ENCODE data around the gene IL17B. TPM values are rescaled to one million over a fixed set of nuclear protein-coding genes. Genes with fewer than 3 reads are reported as not detected.
A peak's percentile ranks its signal among the peaks of the same experiment; 100 is the strongest.

IL17B gene
- total and polyA plus RNA-seq, 2 of the 13 experiments (the other 11 are each of a cell fraction or from before 2014, with no cell fraction given): 0.29 to 2.6 TPM

GRCh38 chr5:149357370-149358293, 21.5 kb downstream of the IL17B start, which contains the start of gene PCYOX1L (continued):
- TF ChIP-seq CBX5 (CRISPR knock-in tag; IDR thresholded peaks at IDR 0.05; ENCODE audit: borderline replicate concordance) (no peak), ZFYVE20 (CRISPR knock-in tag; IDR thresholded peaks at IDR 0.05; ENCODE audit: borderline replicate concordance, low read depth) (no peak), SP1 (IDR thresholded peaks at IDR 0.05) (no peak), SP1 (CRISPR knock-in tag; IDR thresholded peaks at IDR 0.05) (peak; percentile 57; the same call in 1 of the 2 replicates), MTERF4 (CRISPR knock-in tag; IDR thresholded peaks at IDR 0.05) (peak; percentile 77; the same call in 1 of the 2 replicates), NCOR1 (IDR thresholded peaks at IDR 0.05; ENCODE audit: borderline replicate concordance, low read length) (no peak; the same call in 1 of the 2 replicates), GMEB1 (CRISPR knock-in tag; IDR thresholded peaks at IDR 0.05; ENCODE audit: borderline replicate concordance) (no peak; the same call in 1 of the 2 replicates), ZNF713 (CRISPR knock-in tag; IDR thresholded peaks at IDR 0.05) (no peak; the same call in 1 of the 2 replicates), TERF1 (CRISPR knock-in tag; IDR thresholded peaks at IDR 0.05) (no peak), MTF1 (CRISPR knock-in tag; IDR thresholded peaks at IDR 0.05) (no peak), ZNF124 (CRISPR knock-in tag; IDR thresholded peaks at IDR 0.05) (no peak; the same call in 1 of the 2 replicates), KAT8 (CRISPR knock-in tag; IDR thresholded peaks at IDR 0.05) (no peak), NCOA2 (CRISPR knock-in tag; IDR thresholded peaks at IDR 0.05) (no peak), THAP11 (CRISPR knock-in tag; IDR thresholded peaks at IDR 0.05) (peak; percentile 31; the same call in 1 of the 2 replicates), NFAT5 (CRISPR knock-in tag; IDR thresholded peaks at IDR 0.05) (no peak; the same call in 1 of the 2 replicates)
